CD14-positive monocyte (primary cell): Measurements from ENCODE around the gene CIP2A. TPM values are rescaled to one million over a fixed set of nuclear protein-coding genes. Genes with fewer than 3 reads are reported as not detected.

Source experiments
- DNase-seq, 3 donors: peaks; one replicate each; pipeline ENCODE4 v3.0.0-alpha.2; 2011 to 2022
- H2AFZ ChIP-seq: 2 replicates; pipeline ENCODE4 v1.6.0; 2012; ENCODE audit warnings: mild to moderate bottlenecking, low read depth, low read length, inconsistent platforms; ENCODE audit not compliant: insufficient read depth, poor library complexity, severe bottlenecking
- H3K27ac ChIP-seq, 2 donors: 1 replicate in 1 of 2; 2 replicates in 1 of 2; pipeline ENCODE4 v1.5.1; 2012 to 2013; ENCODE audit warnings: low read length in 2 of 2, control low read depth in 1 of 2, inconsistent platforms in 1 of 2, low read depth in 1 of 2, mild to moderate bottlenecking in 1 of 2
- H3K27me3 ChIP-seq, 2 donors: one replicate each; pipeline versions ENCODE4 v1.6.0 to v1.6.1; 2011 to 2013; ENCODE audit warnings: low read length in 2 of 2; ENCODE audit not compliant: control insufficient read depth in 2 of 2, insufficient read depth in 2 of 2
- H3K36me3 ChIP-seq, 2 donors: replicated peaks in 1 of 2; 1 replicate in 1 of 2; 2 replicates in 1 of 2; pipeline versions ENCODE4 v1.5.1 to v1.6.1; 2012 to 2013; ENCODE audit warnings: low read length in 2 of 2, control low read depth in 1 of 2, inconsistent platforms in 1 of 2, mild to moderate bottlenecking in 1 of 2; ENCODE audit not compliant: insufficient read depth in 2 of 2, control insufficient read depth in 1 of 2
- H3K4me1 ChIP-seq, 2 donors: 1 replicate in 1 of 2; 2 replicates in 1 of 2; pipeline versions ENCODE4 v1.5.1 to v1.6.1; 2012 to 2013; ENCODE audit warnings: low read length in 2 of 2, control low read depth in 1 of 2, inconsistent platforms in 1 of 2, mild to moderate bottlenecking in 1 of 2, moderate library complexity in 1 of 2; ENCODE audit not compliant: insufficient read depth in 2 of 2, control insufficient read depth in 1 of 2
- H3K4me2 ChIP-seq: replicated peaks from 2 replicates; pipeline ENCODE3; 2012; ENCODE audit warnings: low read length, moderate library complexity, mild to moderate bottlenecking; ENCODE audit not compliant: poor library complexity, severe bottlenecking; ENCODE audit errors: extremely low read depth
- H3K4me3 ChIP-seq, 3 experiments: fragments of 200-600 bp in 1 of 3; sonication (generic) in 1 of 3; replicated peaks in 1 of 3; 1 replicate in 2 of 3; 2 replicates in 1 of 3; pipeline ENCODE4 v1.5.1; 2011 to 2013; ENCODE audit warnings: low read length in 3 of 3, mild to moderate bottlenecking in 3 of 3, control low read depth in 2 of 3, low read depth in 2 of 3, inconsistent platforms in 1 of 3, moderate library complexity in 1 of 3
- H3K79me2 ChIP-seq: 2 replicates; pipeline ENCODE4 v1.6.0; 2012; ENCODE audit warnings: mild to moderate bottlenecking, control low read depth, inconsistent platforms, low read length, moderate library complexity; ENCODE audit not compliant: insufficient read depth
- H3K9ac ChIP-seq: 2 replicates; pipeline ENCODE4 v1.6.0; 2017; ENCODE audit warnings: low read length, mild to moderate bottlenecking; ENCODE audit not compliant: insufficient read depth, poor library complexity, severe bottlenecking
- H3K9me3 ChIP-seq, 2 donors: replicated peaks in 1 of 2; 1 replicate in 1 of 2; 2 replicates in 1 of 2; pipeline versions ENCODE4 v1.5.1 to v1.6.1; 2012 to 2013; ENCODE audit warnings: low read length in 2 of 2, control low read depth in 1 of 2; ENCODE audit not compliant: control insufficient read depth in 1 of 2, insufficient read depth in 1 of 2
- H4K20me1 ChIP-seq: 2 replicates; pipeline ENCODE4 v1.6.0; 2012; ENCODE audit warnings: mild to moderate bottlenecking, low read length, control low read depth, moderate library complexity; ENCODE audit not compliant: insufficient read depth
- H3K27ac Mint-ChIP-seq, 7 donors: one replicate each; pipeline ENCODE4 v1.8.0; 2020; ENCODE audit warnings: mild to moderate bottlenecking in 7 of 7, mixed read lengths in 7 of 7, moderate library complexity in 6 of 7, inconsistent platforms in 2 of 7
- H3K27me3 Mint-ChIP-seq, 3 donors: one replicate each; pipeline ENCODE4 v1.8.0; 2021 to 2022; ENCODE audit warnings: low read depth in 3 of 3, mild to moderate bottlenecking in 3 of 3, mixed read lengths in 3 of 3, moderate library complexity in 3 of 3, inconsistent platforms in 1 of 3
- H3K36me3 Mint-ChIP-seq, 2 donors: one replicate each; pipeline ENCODE4 v1.8.0; 2020; ENCODE audit warnings: mixed read lengths in 2 of 2, inconsistent platforms in 1 of 2, mild to moderate bottlenecking in 1 of 2
- H3K4me1 Mint-ChIP-seq: one replicate; pipeline ENCODE4 v1.8.0; 2020; ENCODE audit warnings: mild to moderate bottlenecking, mixed read lengths
- H3K4me3 Mint-ChIP-seq, 2 donors: one replicate each; pipeline ENCODE4 v1.8.0; 2020; ENCODE audit warnings: mild to moderate bottlenecking in 2 of 2, mixed read lengths in 2 of 2, moderate library complexity in 1 of 2
- H3K9me3 Mint-ChIP-seq, 7 donors: one replicate each; pipeline ENCODE4 v1.8.0; 2020 to 2022; ENCODE audit warnings: mixed read lengths in 7 of 7, mild to moderate bottlenecking in 6 of 7, moderate library complexity in 6 of 7, inconsistent platforms in 2 of 7
- WGBS: methylation state at CpG from one replicate; pipeline ENCODE4 v1.1.5; 2013; ENCODE audit warnings: missing lambda C conversion rate; ENCODE audit not compliant: insufficient coverage; 5-methylcytosine and 5-hydroxymethylcytosine counted together
- intact Hi-C, 2 donors: fragments of 100-400 bp; cut with micrococcal nuclease; formaldehyde crosslinking; loops; one replicate each; pipeline versions ENCODE4 v1.15.0 to v1.15.1; 2023
- polyA plus RNA-seq, 3 donors: library from polyadenylated mRNA; depleted of rRNA in 1 of 3; unstranded in 2 of 3; stranded (reverse) in 1 of 3; fragments of 300-500 nt in 2 of 3; fragments of >200 nt in 1 of 3; fragmentation: Illumina TruSeq in 2 of 3; gene quantifications; 1 replicate in 2 of 3; 2 replicates in 1 of 3; pipeline ENCODE4 v1.2.3, GENCODE V29; 2012 to 2021
- TF ChIP-seq, protein P1 (sequence below): fragments of 200-600 bp; IDR thresholded peaks from one replicate; pipeline ENCODE4 v1.8.0; 2022; ENCODE audit warnings: antibody characterized with exemption, mild to moderate bottlenecking

Gene CIP2A
- polyA plus RNA-seq, 3 donors, result 0.57 to 5.0 (median 1.3) TPM

DNA sequence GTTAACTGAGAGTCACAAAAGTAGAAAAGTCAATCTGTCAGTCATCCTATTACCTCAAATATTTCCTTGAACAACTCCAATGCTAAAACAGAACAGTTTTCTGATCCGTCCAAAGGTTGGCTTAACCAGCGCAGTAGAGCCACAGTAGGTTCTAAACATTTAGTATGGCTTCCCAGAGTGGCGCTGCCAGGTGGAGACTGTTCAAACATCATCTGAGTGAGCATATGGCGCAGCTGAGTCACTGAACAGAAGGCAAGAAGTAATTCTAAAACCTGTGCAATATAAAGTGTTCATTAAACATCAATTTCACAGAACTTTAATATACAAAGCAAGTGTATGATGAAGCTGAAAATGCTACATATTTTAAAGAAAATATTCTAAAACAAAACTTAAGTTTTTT, 19.9 kb downstream of the CIP2A start:
- Histone ChIP-seq H3K79me2 (no peaks in the 10 kb centered on the region), H3K4me2 (no peak overlapping the region), H3K36me3 (peaks cover 31 to 86% of the 10 kb centered on the region in 2 donors), H3K9ac (no peak overlapping the region), H3K9me3 (no peaks in the 10 kb centered on the region), H4K20me1 (no peaks in the 10 kb centered on the region), H2AFZ (no peak overlapping the region), H3K4me3 (no peak overlapping the region), H3K4me1 (no peaks in the 10 kb centered on the region), H3K27me3 (no peaks in the 10 kb centered on the region), H3K27ac (no peak overlapping the region)
- no peak overlapping the region for H3K4me3 Mint-ChIP-seq
- intact Hi-C loops, result no loop called here
- H3K27ac Mint-ChIP-seq, result no peak overlapping the region
- no peaks in the 10 kb centered on the region for H3K4me1 Mint-ChIP-seq
- 100% methylated on average over 3 of the region's 4 CpGs for WGBS
- TF ChIP-seq, protein P1, sequence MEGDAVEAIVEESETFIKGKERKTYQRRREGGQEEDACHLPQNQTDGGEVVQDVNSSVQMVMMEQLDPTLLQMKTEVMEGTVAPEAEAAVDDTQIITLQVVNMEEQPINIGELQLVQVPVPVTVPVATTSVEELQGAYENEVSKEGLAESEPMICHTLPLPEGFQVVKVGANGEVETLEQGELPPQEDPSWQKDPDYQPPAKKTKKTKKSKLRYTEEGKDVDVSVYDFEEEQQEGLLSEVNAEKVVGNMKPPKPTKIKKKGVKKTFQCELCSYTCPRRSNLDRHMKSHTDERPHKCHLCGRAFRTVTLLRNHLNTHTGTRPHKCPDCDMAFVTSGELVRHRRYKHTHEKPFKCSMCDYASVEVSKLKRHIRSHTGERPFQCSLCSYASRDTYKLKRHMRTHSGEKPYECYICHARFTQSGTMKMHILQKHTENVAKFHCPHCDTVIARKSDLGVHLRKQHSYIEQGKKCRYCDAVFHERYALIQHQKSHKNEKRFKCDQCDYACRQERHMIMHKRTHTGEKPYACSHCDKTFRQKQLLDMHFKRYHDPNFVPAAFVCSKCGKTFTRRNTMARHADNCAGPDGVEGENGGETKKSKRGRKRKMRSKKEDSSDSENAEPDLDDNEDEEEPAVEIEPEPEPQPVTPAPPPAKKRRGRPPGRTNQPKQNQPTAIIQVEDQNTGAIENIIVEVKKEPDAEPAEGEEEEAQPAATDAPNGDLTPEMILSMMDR, result no peak
- no peak for DNase-seq
- H3K27me3 Mint-ChIP-seq, result no peaks in the 10 kb centered on the region
- peaks cover 45 to 51% of the 10 kb centered on the region in 2 donors for H3K36me3 Mint-ChIP-seq
- no peaks in the 10 kb centered on the region for H3K9me3 Mint-ChIP-seq

DNA sequence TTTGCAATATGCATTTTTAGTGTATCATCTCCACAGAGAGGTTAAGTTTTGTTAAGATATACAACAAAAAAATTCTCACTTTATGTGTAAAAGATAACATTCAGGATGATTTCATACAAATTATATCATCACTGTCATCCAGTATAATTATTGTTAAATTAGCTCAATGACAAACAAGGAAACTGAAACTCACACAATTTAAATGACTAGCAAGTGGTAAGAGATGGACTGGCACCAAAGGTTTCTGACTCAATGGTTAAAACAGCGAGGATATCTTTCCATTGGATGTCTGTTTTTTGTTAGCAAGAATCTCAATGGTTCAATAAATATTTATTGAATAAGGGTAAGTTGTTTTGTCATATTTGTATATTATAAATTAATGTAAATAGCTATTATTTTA, 22.6 kb downstream of the CIP2A start:
- H3K27me3 ChIP-seq, result no peaks in the 10 kb centered on the region
- no peak overlapping the region for H3K27ac Mint-ChIP-seq
- peaks cover 38 to 45% of the 10 kb centered on the region in 2 donors for H3K36me3 Mint-ChIP-seq

More for the DNA sequence above, 22.6 kb downstream of the CIP2A start:
- Mint-ChIP-seq H3K4me1 (no peaks in the 10 kb centered on the region), H3K9me3 (peaks cover 0 to 1% (median 0%) of the 10 kb centered on the region in 7 donors), H3K4me3 (no peak overlapping the region), H3K27me3 (no peaks in the 10 kb centered on the region)
- DNase-seq, result no peak
- intact Hi-C loops, result no loop called here
- no CpG with 5 or more reads among the region's 1 CpG for WGBS
- Histone ChIP-seq H3K27ac (no peak overlapping the region), H3K4me1 (no peaks in the 10 kb centered on the region), H3K36me3 (peaks cover 32 to 84% of the 10 kb centered on the region in 2 donors), H2AFZ (no peak overlapping the region), H3K4me3 (no peak overlapping the region), H3K4me2 (no peak overlapping the region), H3K79me2 (no peaks in the 10 kb centered on the region), H3K9ac (no peak overlapping the region), H3K9me3 (no peaks in the 10 kb centered on the region), H4K20me1 (no peaks in the 10 kb centered on the region)
- TF ChIP-seq, protein P1, result no peak
